HG02610 (cell line): ENCODE results near the gene ASB1.

Source experiments
- ATAC-seq: cut with Tn5 transposase; IDR thresholded peaks from one replicate; pipeline ENCODE4 v1.9.1; 2021; ENCODE audit warnings: mild to moderate bottlenecking, moderate library complexity; ENCODE audit not compliant: unreplicated experiment

ASB1 gene

GRCh38 chr2:238464389-238464788, 37.7 kb downstream of the ASB1 start:
- ATAC-seq, result no peak

GRCh38 chr2:238465487-238466242, 38.9 kb downstream of the ASB1 start:
- ATAC-seq, result no peak

- no peak for ATAC-seq
Observed at GRCh38 chr2:238466243-238466756, 39.6 kb downstream of the ASB1 start.

GRCh38 chr2:238467062-238467461, 40.3 kb downstream of the ASB1 start:
- ATAC-seq, result no peak

GRCh38 chr2:238467792-238468191, 41.1 kb downstream of the ASB1 start:
- no peak for ATAC-seq

- ATAC-seq, result no peak
Observed at GRCh38 chr2:238469155-238469554, 42.4 kb downstream of the ASB1 start.

GRCh38 chr2:238473014-238473413, 46.3 kb downstream of the ASB1 start:
- ATAC-seq, result no peak

- ATAC-seq, result no peak
Observed at GRCh38 chr2:238473523-238473922, 46.8 kb downstream of the ASB1 start.

- no peak for ATAC-seq
Observed at GRCh38 chr2:238475034-238475433, 48.3 kb downstream of the ASB1 start.

GRCh38 chr2:238475566-238475965, 48.8 kb downstream of the ASB1 start:
- ATAC-seq, result no peak

- no peak for ATAC-seq
Observed at GRCh38 chr2:238476258-238476657, 49.5 kb downstream of the ASB1 start.

- no peak for ATAC-seq
Observed at GRCh38 chr2:238478216-238478615, 51.5 kb downstream of the ASB1 start.

- no peak for ATAC-seq
Observed at GRCh38 chr2:238479847-238480246, 53.1 kb downstream of the ASB1 start.

- ATAC-seq, result no peak
Observed at GRCh38 chr2:238483021-238483420, 56.3 kb downstream of the ASB1 start.

- no peak for ATAC-seq
Observed at GRCh38 chr2:238483656-238484055, 56.9 kb downstream of the ASB1 start.

GRCh38 chr2:238484522-238485452, 58.1 kb downstream of the ASB1 start:
- no peak for ATAC-seq

GRCh38 chr2:238486123-238486848, 59.6 kb downstream of the ASB1 start:
- no peak for ATAC-seq

- ATAC-seq, result no peak
Observed at GRCh38 chr2:238487134-238487533, 60.4 kb downstream of the ASB1 start.

- ATAC-seq, result no peak
Observed at GRCh38 chr2:238487652-238488346, 61.1 kb downstream of the ASB1 start.

GRCh38 chr2:238488347-238488826, 61.7 kb downstream of the ASB1 start:
- no peak for ATAC-seq
